ENCODE results near the gene KLHL24. TPM values are rescaled to one million over a fixed set of nuclear protein-coding genes. Genes with fewer than 3 reads are reported as not detected.
"Not testable (repeated sequence)": the region's sequence is repeated elsewhere in the genome, so short reads cannot be mapped to it uniquely, and the experiment has no call there.

The KLHL24 gene
- polyA plus RNA-seq, 4 donors, result 8.1 to 41.4 (median 12.4) TPM

GRCh38 chr3:183654727-183655126, 19.3 kb downstream of the KLHL24 start:
- peaks cover 6 to 32% (median 25%) of the 10 kb centered on the region in 3 donors for H3K36me3 ChIP-seq (ENCODE audit: control insufficient read depth in 3 of 3, insufficient read depth in 2 of 3, low read depth in 1 of 3, low read length in 3 of 3)
- no peak overlapping the region for H3K4me3 ChIP-seq (ENCODE audit: low read depth in 1 of 3, low read length in 3 of 3)
- 96 to 98% (median 97%) methylated on average over 1 of the region's 1 CpG for WGBS, 3 donors
- FAIRE-seq (no peak), DNase-seq (no peak)
- H3K9me3 ChIP-seq (ENCODE audit: control insufficient read depth in 2 of 2, insufficient read depth in 1 of 2, low read depth in 1 of 2, low read length in 1 of 2), result peaks cover 3 to 48% of the 10 kb centered on the region in 2 donors
- no peaks in the 10 kb centered on the region for H3K4me1 ChIP-seq (ENCODE audit: control insufficient read depth in 3 of 3, insufficient read depth in 2 of 3, low read depth in 1 of 3, low read length in 2 of 3)
- H3K27ac ChIP-seq (ENCODE audit: low read depth in 1 of 3, low read length in 2 of 3), result no peak overlapping the region
- H3K27me3 ChIP-seq (ENCODE audit: control insufficient read depth in 3 of 3, insufficient read depth in 3 of 3, low read length in 3 of 3), result no peaks in the 10 kb centered on the region

DNA sequence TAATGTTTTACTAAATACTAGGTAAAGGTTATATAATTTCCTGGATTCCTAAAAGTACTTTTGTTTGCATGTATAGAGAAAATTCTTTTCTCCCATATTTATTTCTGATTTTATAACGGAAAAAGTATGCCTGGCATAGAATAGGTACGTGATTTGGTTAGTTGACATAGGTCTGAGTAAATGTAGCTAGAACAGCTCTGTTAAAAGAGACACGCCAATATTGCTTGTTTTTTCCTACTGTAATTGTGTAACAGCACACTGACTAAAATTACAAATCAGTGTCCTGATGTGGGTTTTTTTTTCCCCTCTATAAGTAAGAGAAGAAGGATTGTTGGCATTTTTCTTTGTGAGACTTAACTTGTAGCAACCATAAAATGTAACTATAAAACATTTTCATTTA, 26.7 kb downstream of the KLHL24 start:
- no peaks in the 10 kb centered on the region for H3K27me3 ChIP-seq (ENCODE audit: control insufficient read depth in 3 of 3, insufficient read depth in 3 of 3, low read length in 3 of 3)
- 34 to 87% (median 83%) methylated on average over 3 of the region's 3 CpGs for WGBS, 3 donors
- DNase-seq (no peak), FAIRE-seq (no peak)
- H3K36me3 ChIP-seq (ENCODE audit: control insufficient read depth in 3 of 3, insufficient read depth in 2 of 3, low read depth in 1 of 3, low read length in 3 of 3), result peaks cover 2 to 35% (median 7%) of the 10 kb centered on the region in 3 donors
- H3K27ac ChIP-seq (ENCODE audit: low read depth in 1 of 3, low read length in 2 of 3), result no peak overlapping the region
- no peaks in the 10 kb centered on the region for H3K9me3 ChIP-seq (ENCODE audit: control insufficient read depth in 2 of 2, insufficient read depth in 1 of 2, low read depth in 1 of 2, low read length in 1 of 2)
- H3K4me3 ChIP-seq (ENCODE audit: low read depth in 1 of 3, low read length in 3 of 3), result no peak overlapping the region
- H3K4me1 ChIP-seq (ENCODE audit: control insufficient read depth in 3 of 3, insufficient read depth in 2 of 3, low read depth in 1 of 3, low read length in 2 of 3), result no peaks in the 10 kb centered on the region

DNA sequence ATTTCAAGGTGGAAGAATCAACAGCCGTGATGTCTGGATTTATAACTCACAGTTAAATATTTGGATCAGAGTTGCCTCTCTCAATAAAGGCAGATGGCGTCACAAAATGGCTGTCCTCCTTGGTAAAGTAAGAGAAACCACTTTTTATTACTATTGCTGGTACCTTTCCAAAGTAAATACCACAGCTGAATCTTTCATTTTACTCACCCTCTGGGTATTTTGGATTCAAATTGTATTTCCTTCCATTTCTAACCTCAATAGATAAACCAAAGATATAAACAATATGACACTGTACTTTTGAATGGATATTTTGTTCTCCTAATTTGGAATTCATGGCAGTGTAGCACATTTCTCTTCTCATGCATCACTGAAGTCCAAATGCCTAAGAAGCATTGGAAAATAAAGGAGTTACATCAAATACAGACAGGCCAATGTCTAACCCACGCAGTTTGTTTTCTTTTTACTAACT, 29.5 kb downstream of the KLHL24 start:
- Histone ChIP-seq H3K27me3 (ENCODE audit: control insufficient read depth in 3 of 3, insufficient read depth in 3 of 3, low read length in 3 of 3) (no peaks in the 10 kb centered on the region), H3K36me3 (ENCODE audit: control insufficient read depth in 3 of 3, insufficient read depth in 2 of 3, low read depth in 1 of 3, low read length in 3 of 3) (peaks cover 8 to 35% (median 12%) of the 10 kb centered on the region in 3 donors), H3K4me1 (ENCODE audit: control insufficient read depth in 3 of 3, insufficient read depth in 2 of 3, low read depth in 1 of 3, low read length in 2 of 3) (no peaks in the 10 kb centered on the region), H3K9me3 (ENCODE audit: control insufficient read depth in 2 of 2, insufficient read depth in 1 of 2, low read depth in 1 of 2, low read length in 1 of 2) (no peaks in the 10 kb centered on the region), H3K4me3 (ENCODE audit: low read depth in 1 of 3, low read length in 3 of 3) (no peak overlapping the region), H3K27ac (ENCODE audit: low read depth in 1 of 3, low read length in 2 of 3) (no peak overlapping the region)
- no peak for DNase-seq
- 84 to 93% (median 85%) methylated on average over 3 of the region's 3 CpGs for WGBS, 3 donors
- FAIRE-seq, result no peak

DNA sequence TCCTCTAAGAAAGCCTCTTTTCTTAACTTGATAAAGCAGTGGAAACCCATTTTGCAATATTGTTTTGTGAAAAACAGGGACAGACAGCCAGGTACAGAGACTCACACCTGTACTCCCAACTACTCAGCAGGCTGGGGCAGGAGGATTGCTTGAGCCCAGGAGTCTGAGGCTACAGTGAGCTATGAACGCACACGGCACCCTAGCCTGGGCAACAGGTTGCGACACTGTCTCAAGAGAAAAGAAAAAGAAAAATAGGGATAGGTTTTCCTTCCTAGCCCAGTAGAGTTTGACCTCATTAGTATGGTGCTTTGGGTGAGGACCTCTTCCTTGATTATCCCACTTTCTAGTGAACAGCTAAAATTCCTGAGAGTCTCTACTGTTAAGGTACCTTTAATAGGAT, 44.6 kb downstream of the KLHL24 start:
- H3K27ac ChIP-seq (ENCODE audit: low read depth in 1 of 3, low read length in 2 of 3), result no peak overlapping the region
- 94 to 98% (median 95%) methylated on average over 3 of the region's 3 CpGs for WGBS, 3 donors
- H3K4me1 ChIP-seq (ENCODE audit: control insufficient read depth in 3 of 3, insufficient read depth in 2 of 3, low read depth in 1 of 3, low read length in 2 of 3), result no peaks in the 10 kb centered on the region
- no peak overlapping the region for H3K4me3 ChIP-seq (ENCODE audit: low read depth in 1 of 3, low read length in 3 of 3)
- DNase-seq, result no peak
- H3K27me3 ChIP-seq (ENCODE audit: control insufficient read depth in 3 of 3, insufficient read depth in 3 of 3, low read length in 3 of 3), result no peaks in the 10 kb centered on the region
- H3K9me3 ChIP-seq (ENCODE audit: control insufficient read depth in 2 of 2, insufficient read depth in 1 of 2, low read depth in 1 of 2, low read length in 1 of 2), result no peaks in the 10 kb centered on the region
- peaks cover 0 to 17% (median 7%) of the 10 kb centered on the region in 3 donors for H3K36me3 ChIP-seq (ENCODE audit: control insufficient read depth in 3 of 3, insufficient read depth in 2 of 3, low read depth in 1 of 3, low read length in 3 of 3)
- FAIRE-seq, result no peak

GRCh38 chr3:183687705-183688104, 52.3 kb downstream of the KLHL24 start:
- H3K27me3 ChIP-seq (ENCODE audit: control insufficient read depth in 3 of 3, insufficient read depth in 3 of 3, low read length in 3 of 3), result no peaks in the 10 kb centered on the region
- 81 to 88% (median 86%) methylated on average over 6 of the region's 6 CpGs for WGBS, 3 donors

DNA sequence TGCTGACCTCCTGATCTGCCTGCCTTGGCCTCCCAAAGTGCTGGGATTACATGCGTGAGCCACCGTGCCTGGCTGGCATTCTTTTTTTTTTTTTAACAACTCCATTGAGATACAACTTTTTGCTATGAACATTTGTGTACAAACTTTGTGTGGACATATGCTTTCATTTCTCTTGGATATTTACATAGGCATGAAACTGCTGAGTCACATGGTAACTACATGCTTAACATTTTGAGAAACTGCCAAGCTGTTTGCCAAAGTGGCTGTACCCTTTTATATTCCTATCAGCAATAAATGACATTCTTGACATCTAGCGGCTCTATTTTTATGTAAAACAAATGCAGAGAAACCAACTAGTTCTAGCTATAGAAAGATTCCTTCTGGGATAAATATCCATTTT, 53.5 kb downstream of the KLHL24 start:
- FAIRE-seq, result no peak
- no peak for DNase-seq

More at GRCh38 chr3:183687705-183688104, 52.3 kb downstream of the KLHL24 start:
- Histone ChIP-seq H3K36me3 (ENCODE audit: control insufficient read depth in 3 of 3, insufficient read depth in 2 of 3, low read depth in 1 of 3, low read length in 3 of 3) (peaks cover 0 to 4% (median 0%) of the 10 kb centered on the region in 3 donors), H3K27ac (ENCODE audit: low read depth in 1 of 3, low read length in 2 of 3) (no peak overlapping the region), H3K4me1 (ENCODE audit: control insufficient read depth in 3 of 3, insufficient read depth in 2 of 3, low read depth in 1 of 3, low read length in 2 of 3) (no peaks in the 10 kb centered on the region), H3K4me3 (ENCODE audit: low read depth in 1 of 3, low read length in 3 of 3) (no peak overlapping the region), H3K9me3 (ENCODE audit: control insufficient read depth in 2 of 2, insufficient read depth in 1 of 2, low read depth in 1 of 2, low read length in 1 of 2) (no peaks in the 10 kb centered on the region)
- DNase-seq, result no peak
- FAIRE-seq, result no peak

GRCh38 chr3:183689621-183690020, 54.2 kb downstream of the KLHL24 start:
- H3K27ac ChIP-seq (ENCODE audit: low read depth in 1 of 3, low read length in 2 of 3); FAIRE-seq; H3K27me3 ChIP-seq (ENCODE audit: control insufficient read depth in 3 of 3, insufficient read depth in 3 of 3, low read length in 3 of 3); DNase-seq; H3K9me3 ChIP-seq (ENCODE audit: control insufficient read depth in 2 of 2, insufficient read depth in 1 of 2, low read depth in 1 of 2, low read length in 1 of 2); H3K4me3 ChIP-seq (ENCODE audit: low read depth in 1 of 3, low read length in 3 of 3); H3K4me1 ChIP-seq (ENCODE audit: control insufficient read depth in 3 of 3, insufficient read depth in 2 of 3, low read depth in 1 of 3, low read length in 2 of 3); H3K36me3 ChIP-seq (ENCODE audit: control insufficient read depth in 3 of 3, insufficient read depth in 2 of 3, low read depth in 1 of 3, low read length in 3 of 3): not testable (repeated sequence)
- WGBS, 3 donors, result 94 to 99% (median 96%) methylated on average over 5 of the region's 5 CpGs

More for the DNA sequence above, 53.5 kb downstream of the KLHL24 start:
- no peak overlapping the region for H3K4me3 ChIP-seq (ENCODE audit: low read depth in 1 of 3, low read length in 3 of 3)
- no peaks in the 10 kb centered on the region for H3K9me3 ChIP-seq (ENCODE audit: control insufficient read depth in 2 of 2, insufficient read depth in 1 of 2, low read depth in 1 of 2, low read length in 1 of 2)
- no peaks in the 10 kb centered on the region for H3K36me3 ChIP-seq (ENCODE audit: control insufficient read depth in 3 of 3, insufficient read depth in 2 of 3, low read depth in 1 of 3, low read length in 3 of 3)
- H3K4me1 ChIP-seq (ENCODE audit: control insufficient read depth in 3 of 3, insufficient read depth in 2 of 3, low read depth in 1 of 3, low read length in 2 of 3), result no peaks in the 10 kb centered on the region
- 61 to 76% (median 72%) methylated on average over 3 of the region's 3 CpGs for WGBS, 3 donors
- H3K27me3 ChIP-seq (ENCODE audit: control insufficient read depth in 3 of 3, insufficient read depth in 3 of 3, low read length in 3 of 3), result no peaks in the 10 kb centered on the region
- no peak overlapping the region for H3K27ac ChIP-seq (ENCODE audit: low read depth in 1 of 3, low read length in 2 of 3)

DNA sequence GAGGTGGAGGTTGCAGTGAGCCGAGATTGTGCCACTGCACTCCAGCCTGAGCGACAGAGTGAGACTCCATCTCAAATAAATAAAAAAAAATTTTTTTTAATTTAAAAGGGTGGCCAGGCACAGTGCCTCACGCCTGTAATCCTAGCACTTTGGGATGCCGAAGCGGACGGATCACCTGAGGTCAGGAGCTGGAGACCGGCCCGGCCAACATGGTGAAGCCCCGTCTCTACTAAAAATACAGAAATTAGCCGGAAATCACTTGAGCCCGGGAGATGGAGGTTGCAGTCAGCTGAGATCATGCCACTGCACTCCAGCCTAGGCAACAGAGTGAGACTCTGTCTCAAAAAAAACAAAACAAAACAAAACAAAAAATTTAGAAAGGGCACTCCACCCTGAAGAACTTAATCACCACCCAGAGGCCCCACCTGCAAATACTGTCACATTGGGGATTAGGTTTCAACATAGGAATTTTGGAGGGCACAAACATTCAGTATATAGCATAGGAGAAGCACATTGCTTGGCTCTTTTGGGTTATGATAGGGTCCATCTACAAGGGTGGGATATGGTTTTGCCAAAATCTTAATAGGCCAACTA, 55.1 kb downstream of the KLHL24 start:
- DNase-seq (no peak), FAIRE-seq (no peak)
- Histone ChIP-seq H3K9me3 (ENCODE audit: control insufficient read depth in 2 of 2, insufficient read depth in 1 of 2, low read depth in 1 of 2, low read length in 1 of 2) (no peaks in the 10 kb centered on the region), H3K36me3 (ENCODE audit: control insufficient read depth in 3 of 3, insufficient read depth in 2 of 3, low read depth in 1 of 3, low read length in 3 of 3) (no peaks in the 10 kb centered on the region), H3K27me3 (ENCODE audit: control insufficient read depth in 3 of 3, insufficient read depth in 3 of 3, low read length in 3 of 3) (no peaks in the 10 kb centered on the region), H3K4me1 (ENCODE audit: control insufficient read depth in 3 of 3, insufficient read depth in 2 of 3, low read depth in 1 of 3, low read length in 2 of 3) (no peaks in the 10 kb centered on the region), H3K27ac (ENCODE audit: low read depth in 1 of 3, low read length in 2 of 3) (no peak overlapping the region), H3K4me3 (ENCODE audit: low read depth in 1 of 3, low read length in 3 of 3) (no peak overlapping the region)
- WGBS, 3 donors, result 94 to 98% (median 95%) methylated on average over 11 of the region's 11 CpGs

- no peaks in the 10 kb centered on the region for H3K27me3 ChIP-seq (ENCODE audit: control insufficient read depth in 3 of 3, insufficient read depth in 3 of 3, low read length in 3 of 3)
- DNase-seq (peak; percentile 21 to 26), FAIRE-seq (no peak)
- H3K9me3 ChIP-seq (ENCODE audit: control insufficient read depth in 2 of 2, insufficient read depth in 1 of 2, low read depth in 1 of 2, low read length in 1 of 2), result no peaks in the 10 kb centered on the region
- no peak overlapping the region for H3K4me3 ChIP-seq (ENCODE audit: low read depth in 1 of 3, low read length in 3 of 3)
- H3K4me1 ChIP-seq (ENCODE audit: control insufficient read depth in 3 of 3, insufficient read depth in 2 of 3, low read depth in 1 of 3, low read length in 2 of 3), result no peaks in the 10 kb centered on the region
- 84 to 89% (median 87%) methylated on average over 10 of the region's 10 CpGs for WGBS, 3 donors
- no peak overlapping the region for H3K27ac ChIP-seq (ENCODE audit: low read depth in 1 of 3, low read length in 2 of 3)
- H3K36me3 ChIP-seq (ENCODE audit: control insufficient read depth in 3 of 3, insufficient read depth in 2 of 3, low read depth in 1 of 3, low read length in 3 of 3), result no peaks in the 10 kb centered on the region
Measured at GRCh38 chr3:183692436-183692835, 57.0 kb downstream of the KLHL24 start.

Data from small intestine (tissue), 7 donors.